HepG2 (cell line): ENCODE data around the gene NOTCH2. TPM values are rescaled to one million over a fixed set of nuclear protein-coding genes. Genes with fewer than 3 reads are reported as not detected.

Source experiments
- ATAC-seq: fragments of 200-7000 bp; cut with Tn5 transposase; 3 replicates; pipeline ENCODE4 v1.9.1; 2020; ENCODE audit warnings: mild to moderate bottlenecking, moderate library complexity
- BruUV-seq: library from RNA; stranded (reverse); fragments of 400-500 nt; replicated peaks from 2 replicates; lab custom pipeline; 2021; lab: Mats Ljungman, UMichigan
- CTCF ChIA-PET: fragments of 300-600 bp; formaldehyde crosslinking; extraction: SDS; loops from one replicate; lab custom pipeline; 2021; ENCODE audit warnings: low total read pairs, inconsistent platforms, low intra/inter-chr PET ratio; lab: Yijun Ruan, JAX
- POLR2A ChIA-PET: fragments of 350-600 bp; sonication (Branson Sonifier 250); formaldehyde crosslinking; loops from one replicate; lab custom pipeline; 2020; ENCODE audit warnings: antibody characterized with exemption, inconsistent platforms; lab: Yijun Ruan, JAX
- DNase-seq: peaks from one replicate; pipeline ENCODE4 v3.0.0-alpha.2; 2015; ENCODE audit warnings: low spot score
- FAIRE-seq: peaks from 3 replicates; lab custom pipeline; 2011; peaks lifted over from hg19 to GRCh38; lab: Jason Lieb, UNC
- H2AFZ ChIP-seq: one replicate; pipeline ENCODE4 v1.6.1; 2011; ENCODE audit warnings: low read length, inconsistent platforms
- H3K27ac ChIP-seq: fragments of 300-600 bp; 3 replicates; pipeline ENCODE4 v1.8.0; 2011; ENCODE audit warnings: mixed run types, mild to moderate bottlenecking, mixed read lengths, low read length, inconsistent platforms; ENCODE audit not compliant: insufficient read depth; ENCODE audit errors: extremely low read length
- H3K27me3 ChIP-seq, 2 experiments: fragments of 200-600 bp in 1 of 2; 2 replicates in 1 of 2; 3 replicates in 1 of 2; pipeline versions ENCODE4 v1.6.0 to v1.8.0; 2011; ENCODE audit warnings: low read length in 2 of 2, mild to moderate bottlenecking in 2 of 2, moderate library complexity in 2 of 2, inconsistent platforms in 1 of 2; ENCODE audit not compliant: insufficient read depth in 2 of 2, control insufficient read depth in 1 of 2
- H3K36me3 ChIP-seq, 2 experiments: fragments of 200-600 bp in 1 of 2; replicated peaks in 1 of 2; 2 replicates in 1 of 2; 3 replicates in 1 of 2; pipeline versions ENCODE4 v1.5.1 to v1.8.0; 2011; ENCODE audit warnings: low read length in 2 of 2, inconsistent platforms in 1 of 2; ENCODE audit not compliant: insufficient read depth in 2 of 2, control insufficient read depth in 1 of 2
- H3K4me1 ChIP-seq: 2 replicates; pipeline ENCODE4 v1.5.1; 2012; ENCODE audit warnings: low read length, inconsistent platforms; ENCODE audit not compliant: insufficient read depth
- H3K4me2 ChIP-seq: 2 replicates; pipeline ENCODE4 v1.6.0; 2011; ENCODE audit warnings: low read depth, low read length, inconsistent platforms
- H3K4me3 ChIP-seq, 3 experiments: fragments of 200-600 bp in 1 of 3; sonication (generic), shearing (Covaris generic) in 1 of 3; replicated peaks in 1 of 3; 2 replicates each; pipeline ENCODE4 v1.5.1; 2011 to 2016; ENCODE audit warnings: low read length in 3 of 3, inconsistent platforms in 2 of 3, low read depth in 2 of 3, mild to moderate bottlenecking in 2 of 3, control low read depth in 1 of 3, mixed read lengths in 1 of 3; ENCODE audit not compliant: insufficient read depth in 1 of 3
- H3K79me2 ChIP-seq: one replicate; pipeline ENCODE4 v1.6.1; 2011; ENCODE audit warnings: low read length, inconsistent platforms; ENCODE audit not compliant: insufficient read depth
- H3K9ac ChIP-seq: 2 replicates; pipeline ENCODE4 v1.6.0; 2011; ENCODE audit warnings: mild to moderate bottlenecking, low read depth, low read length, inconsistent platforms; ENCODE audit not compliant: insufficient read depth
- H3K9me3 ChIP-seq: 2 replicates; pipeline ENCODE4 v1.5.1; 2012; ENCODE audit warnings: mild to moderate bottlenecking, low read length
- H4K20me1 ChIP-seq: 2 replicates; pipeline ENCODE4 v1.6.0; 2011; ENCODE audit warnings: inconsistent platforms, mild to moderate bottlenecking, low read length, moderate library complexity; ENCODE audit not compliant: insufficient read depth
- KLF15 ChIP-seq: sonication (generic); formaldehyde crosslinking; IDR thresholded peaks from 2 replicates; pipeline ENCODE4 v1.8.1; 2023; ENCODE audit warnings: borderline replicate concordance, mild to moderate bottlenecking, inconsistent platforms, missing genetic modification reagents, mixed read lengths
- NFIC ChIP-seq: IDR thresholded peaks from 2 replicates; pipeline ENCODE4 v1.6.1; 2012; ENCODE audit warnings: mild to moderate bottlenecking, low read length, inconsistent platforms
- RBAK ChIP-seq: sonication (generic); formaldehyde crosslinking; IDR thresholded peaks from 2 replicates; pipeline ENCODE4 v1.5.1; 2020; ENCODE audit warnings: mild to moderate bottlenecking, missing genetic modification reagents
- TAF15 ChIP-seq: fragments of 200-400 bp; formaldehyde crosslinking; IDR thresholded peaks from one replicate; pipeline ENCODE4 v1.6.1; 2018; ENCODE audit warnings: mild to moderate bottlenecking, low read depth, low read length; ENCODE audit not compliant: poor library complexity, severe bottlenecking
- ZC3H13 ChIP-seq: sonication (generic); formaldehyde crosslinking; IDR thresholded peaks from 2 replicates; pipeline ENCODE4 v1.8.1; 2023; ENCODE audit warnings: mild to moderate bottlenecking, missing genetic modification reagents, moderate library complexity
- ZNF207 ChIP-seq: fragments of 450-650 bp; IDR thresholded peaks from 2 replicates; pipeline ENCODE4 v1.6.1; 2016; ENCODE audit warnings: antibody characterized with exemption, borderline replicate concordance
- ZNF274 ChIP-seq: sonication (generic); formaldehyde crosslinking; IDR thresholded peaks from 2 replicates; pipeline ENCODE4 v1.5.1; 2020; ENCODE audit warnings: mild to moderate bottlenecking, missing genetic modification reagents
- ZSCAN12 ChIP-seq: sonication (generic); formaldehyde crosslinking; IDR thresholded peaks from 2 replicates; pipeline ENCODE4 v1.9.0; 2021; ENCODE audit warnings: mild to moderate bottlenecking, missing genetic modification reagents
- WGBS: methylation state at CpG from one replicate; pipeline ENCODE4 v1.1.6; 2017; ENCODE audit warnings: low lambda C conversion rate; 5-methylcytosine and 5-hydroxymethylcytosine counted together
- in situ Hi-C: cut with HindIII; loops from 2 replicates; pipeline ENCODE4 v1.10.0; 2017; ENCODE audit warnings: low pct_unique_long_range_greater_than_20kb; ENCODE audit not compliant: extremely low pct_ligation_motif_present
- intact Hi-C: fragments of 100-400 bp; cut with micrococcal nuclease; formaldehyde crosslinking; loops from one replicate; pipeline ENCODE4 v1.10.0; 2022; ENCODE audit not compliant: unreplicated experiment
- polyA plus RNA-seq, 8 experiments: library from polyadenylated mRNA; depleted of rRNA in 3 of 8; stranded (reverse) in 7 of 8; unstranded in 1 of 8; fragments of >200 nt; fragmentation: Illumina TruSeq in 4 of 8; extraction: Trizol in 4 of 8; gene quantifications; 2 replicates each; pipeline versions ENCODE4 v1.2.1 to v1.2.3, GENCODE V29; 2011 to 2016; ENCODE audit warnings: low read depth in 4 of 8, missing spikeins in 1 of 8, mixed read lengths in 1 of 8; ENCODE audit not compliant: insufficient read depth in 1 of 8
- total RNA-seq, 5 experiments: library from RNA; depleted of rRNA; stranded (reverse); fragments of >200 nt; fragmentation: Illumina TruSeq; extraction: Trizol; gene quantifications; 2 replicates each; pipeline ENCODE4 v1.2.3, GENCODE V29; 2016; ENCODE audit warnings: low read depth in 1 of 5
- TF ChIP-seq, protein P1 (sequence below): sonication (generic); formaldehyde crosslinking; IDR thresholded peaks from 2 replicates; pipeline ENCODE4 v1.5.1; 2020; ENCODE audit warnings: missing genetic modification reagents, mild to moderate bottlenecking, borderline replicate concordance
- TF ChIP-seq, protein P2 (sequence below): sonication (generic); formaldehyde crosslinking; IDR thresholded peaks from 2 replicates; pipeline ENCODE4 v1.8.0; 2022; ENCODE audit warnings: low read depth, missing genetic modification reagents
- TF ChIP-seq, protein P3 (sequence below): sonication (generic); formaldehyde crosslinking; IDR thresholded peaks from 2 replicates; pipeline ENCODE4 v1.4.0; 2020; ENCODE audit warnings: missing genetic modification reagents
- TF ChIP-seq, protein P4 (sequence below): sonication (generic); formaldehyde crosslinking; IDR thresholded peaks from 2 replicates; pipeline ENCODE4 v1.5.0; 2020; ENCODE audit warnings: missing genetic modification reagents

The NOTCH2 gene
- total and polyA plus RNA-seq, 2 of the 13 experiments (the other 11 are each of a cell fraction or from before 2014, with no cell fraction given): 4.0 to 11.4 TPM

DNA sequence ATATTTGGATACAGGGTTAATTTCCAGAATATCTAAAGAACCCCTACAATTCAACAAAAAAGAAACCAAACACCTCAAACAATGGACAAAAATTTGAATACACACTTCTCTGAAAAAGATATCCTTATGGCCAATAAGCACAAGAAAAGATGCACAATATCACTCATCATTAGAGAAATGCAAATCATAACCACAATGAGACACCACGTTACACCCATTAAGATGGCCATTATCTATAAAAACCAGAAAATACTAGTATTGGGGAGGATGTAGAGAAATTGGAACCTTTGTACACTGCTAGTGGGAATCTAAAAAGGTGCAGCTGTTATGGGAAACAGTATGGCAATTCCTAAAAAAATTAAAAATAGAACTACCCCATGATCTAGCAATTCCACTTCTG is 178.1 kb downstream of the NOTCH2 start:
- Histone ChIP-seq H3K4me1 (peaks cover 23% of the 10 kb centered on the region), H3K9ac (no peak overlapping the region), H3K4me2 (no peak overlapping the region), H4K20me1 (no peaks in the 10 kb centered on the region), H2AFZ (no peak overlapping the region), H3K4me3 (no peak overlapping the region), H3K27ac (no peak overlapping the region), H3K27me3 (peaks cover 0 to 3% of the 10 kb centered on the region in 2 experiments; a peak in 1 of 5 replicates), H3K79me2 (no peaks in the 10 kb centered on the region), H3K9me3 (no peaks in the 10 kb centered on the region), H3K36me3 (no peaks in the 10 kb centered on the region)
- ChIA-PET CTCF (no interaction called here), POLR2A (no interaction called here)
- 3% methylated on average over 1 of the region's 1 CpG for WGBS
- ATAC-seq (no peak), FAIRE-seq (no peak), DNase-seq (no peak)
- in situ Hi-C loops: no loop called here
- intact Hi-C loops: no loop called here
- no peak for TF ChIP-seq ZSCAN12 (CRISPR knock-in tag)
- no peak for TF ChIP-seq NFIC
- TF ChIP-seq, protein P1, sequence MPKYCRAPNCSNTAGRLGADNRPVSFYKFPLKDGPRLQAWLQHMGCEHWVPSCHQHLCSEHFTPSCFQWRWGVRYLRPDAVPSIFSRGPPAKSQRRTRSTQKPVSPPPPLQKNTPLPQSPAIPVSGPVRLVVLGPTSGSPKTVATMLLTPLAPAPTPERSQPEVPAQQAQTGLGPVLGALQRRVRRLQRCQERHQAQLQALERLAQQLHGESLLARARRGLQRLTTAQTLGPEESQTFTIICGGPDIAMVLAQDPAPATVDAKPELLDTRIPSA (CRISPR knock-in tag): no peak
- TF ChIP-seq, protein P2, sequence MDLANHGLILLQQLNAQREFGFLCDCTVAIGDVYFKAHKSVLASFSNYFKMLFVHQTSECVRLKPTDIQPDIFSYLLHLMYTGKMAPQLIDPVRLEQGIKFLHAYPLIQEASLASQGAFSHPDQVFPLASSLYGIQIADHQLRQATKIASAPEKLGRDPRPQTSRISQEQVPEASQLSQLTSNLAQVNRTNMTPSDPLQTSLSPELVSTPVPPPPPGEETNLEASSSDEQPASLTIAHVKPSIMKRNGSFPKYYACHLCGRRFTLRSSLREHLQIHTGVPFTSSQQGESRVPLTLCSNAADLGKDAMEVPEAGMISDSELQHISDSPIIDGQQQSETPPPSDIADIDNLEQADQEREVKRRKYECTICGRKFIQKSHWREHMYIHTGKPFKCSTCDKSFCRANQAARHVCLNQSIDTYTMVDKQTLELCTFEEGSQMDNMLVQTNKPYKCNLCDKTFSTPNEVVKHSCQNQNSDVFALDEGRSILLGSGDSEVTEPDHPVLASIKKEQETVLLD (CRISPR knock-in tag): no peak
- TF ChIP-seq ZNF207: no peak
- no TSS peak for BruUV-seq

DNA sequence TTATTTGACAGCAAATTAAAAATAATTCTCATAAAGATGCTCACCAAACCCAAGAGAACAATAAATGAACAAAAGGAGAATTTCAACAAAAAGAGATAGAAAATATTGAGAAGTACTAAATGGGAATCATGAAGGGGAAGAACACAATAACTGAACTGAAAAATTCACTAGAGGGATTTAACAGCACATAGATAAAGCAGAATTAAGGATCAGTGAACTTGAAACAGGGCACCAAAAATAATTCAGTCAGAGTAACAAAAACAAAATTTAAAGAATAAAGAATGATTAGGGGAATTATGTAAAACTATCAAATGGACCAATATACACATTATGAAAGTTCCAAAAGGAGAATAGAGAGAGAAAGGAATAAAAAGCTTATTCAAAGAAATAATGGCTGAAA is 181.0 kb downstream of the NOTCH2 start:
- intact Hi-C loops: no loop called here
- CTCF ChIA-PET: no interaction called here
- no TSS peak for BruUV-seq
- TF ChIP-seq KLF15 (CRISPR knock-in tag) (no peak), ZC3H13 (CRISPR knock-in tag) (no peak), RBAK (no peak), TAF15 (no peak), ZNF274 (CRISPR knock-in tag) (no peak)
- TF ChIP-seq, protein P3, sequence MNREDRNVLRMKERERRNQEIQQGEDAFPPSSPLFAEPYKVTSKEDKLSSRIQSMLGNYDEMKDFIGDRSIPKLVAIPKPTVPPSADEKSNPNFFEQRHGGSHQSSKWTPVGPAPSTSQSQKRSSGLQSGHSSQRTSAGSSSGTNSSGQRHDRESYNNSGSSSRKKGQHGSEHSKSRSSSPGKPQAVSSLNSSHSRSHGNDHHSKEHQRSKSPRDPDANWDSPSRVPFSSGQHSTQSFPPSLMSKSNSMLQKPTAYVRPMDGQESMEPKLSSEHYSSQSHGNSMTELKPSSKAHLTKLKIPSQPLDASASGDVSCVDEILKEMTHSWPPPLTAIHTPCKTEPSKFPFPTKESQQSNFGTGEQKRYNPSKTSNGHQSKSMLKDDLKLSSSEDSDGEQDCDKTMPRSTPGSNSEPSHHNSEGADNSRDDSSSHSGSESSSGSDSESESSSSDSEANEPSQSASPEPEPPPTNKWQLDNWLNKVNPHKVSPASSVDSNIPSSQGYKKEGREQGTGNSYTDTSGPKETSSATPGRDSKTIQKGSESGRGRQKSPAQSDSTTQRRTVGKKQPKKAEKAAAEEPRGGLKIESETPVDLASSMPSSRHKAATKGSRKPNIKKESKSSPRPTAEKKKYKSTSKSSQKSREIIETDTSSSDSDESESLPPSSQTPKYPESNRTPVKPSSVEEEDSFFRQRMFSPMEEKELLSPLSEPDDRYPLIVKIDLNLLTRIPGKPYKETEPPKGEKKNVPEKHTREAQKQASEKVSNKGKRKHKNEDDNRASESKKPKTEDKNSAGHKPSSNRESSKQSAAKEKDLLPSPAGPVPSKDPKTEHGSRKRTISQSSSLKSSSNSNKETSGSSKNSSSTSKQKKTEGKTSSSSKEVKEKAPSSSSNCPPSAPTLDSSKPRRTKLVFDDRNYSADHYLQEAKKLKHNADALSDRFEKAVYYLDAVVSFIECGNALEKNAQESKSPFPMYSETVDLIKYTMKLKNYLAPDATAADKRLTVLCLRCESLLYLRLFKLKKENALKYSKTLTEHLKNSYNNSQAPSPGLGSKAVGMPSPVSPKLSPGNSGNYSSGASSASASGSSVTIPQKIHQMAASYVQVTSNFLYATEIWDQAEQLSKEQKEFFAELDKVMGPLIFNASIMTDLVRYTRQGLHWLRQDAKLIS: no peak
- TF ChIP-seq, protein P4, sequence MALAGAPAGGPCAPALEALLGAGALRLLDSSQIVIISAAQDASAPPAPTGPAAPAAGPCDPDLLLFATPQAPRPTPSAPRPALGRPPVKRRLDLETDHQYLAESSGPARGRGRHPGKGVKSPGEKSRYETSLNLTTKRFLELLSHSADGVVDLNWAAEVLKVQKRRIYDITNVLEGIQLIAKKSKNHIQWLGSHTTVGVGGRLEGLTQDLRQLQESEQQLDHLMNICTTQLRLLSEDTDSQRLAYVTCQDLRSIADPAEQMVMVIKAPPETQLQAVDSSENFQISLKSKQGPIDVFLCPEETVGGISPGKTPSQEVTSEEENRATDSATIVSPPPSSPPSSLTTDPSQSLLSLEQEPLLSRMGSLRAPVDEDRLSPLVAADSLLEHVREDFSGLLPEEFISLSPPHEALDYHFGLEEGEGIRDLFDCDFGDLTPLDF (CRISPR knock-in tag): no peak

More for the DNA sequence above, 181.0 kb downstream of the NOTCH2 start:
- no peaks in the 10 kb centered on the region for H4K20me1 ChIP-seq
- peaks cover 7% of the 10 kb centered on the region for H3K4me1 ChIP-seq
- in situ Hi-C loops: no loop called here
- H3K9me3 ChIP-seq: no peaks in the 10 kb centered on the region
- DNase-seq: no peak
- no peaks in the 10 kb centered on the region for H3K79me2 ChIP-seq
- no peak overlapping the region for H3K9ac ChIP-seq
- H3K36me3 ChIP-seq: no peaks in the 10 kb centered on the region
- no peak overlapping the region for H3K4me2 ChIP-seq
- peaks cover 0 to 9% of the 10 kb centered on the region in 2 experiments; a peak in 3 of 5 replicates for H3K27me3 ChIP-seq
- no peak for FAIRE-seq
- H3K27ac ChIP-seq: no peak overlapping the region
- no peak overlapping the region for H2AFZ ChIP-seq
- POLR2A ChIA-PET: no interaction called here
- ATAC-seq: no peak
- H3K4me3 ChIP-seq: no peak overlapping the region
